ENCODE results near the gene ZNF613.

ZNF613 gene

DNA sequence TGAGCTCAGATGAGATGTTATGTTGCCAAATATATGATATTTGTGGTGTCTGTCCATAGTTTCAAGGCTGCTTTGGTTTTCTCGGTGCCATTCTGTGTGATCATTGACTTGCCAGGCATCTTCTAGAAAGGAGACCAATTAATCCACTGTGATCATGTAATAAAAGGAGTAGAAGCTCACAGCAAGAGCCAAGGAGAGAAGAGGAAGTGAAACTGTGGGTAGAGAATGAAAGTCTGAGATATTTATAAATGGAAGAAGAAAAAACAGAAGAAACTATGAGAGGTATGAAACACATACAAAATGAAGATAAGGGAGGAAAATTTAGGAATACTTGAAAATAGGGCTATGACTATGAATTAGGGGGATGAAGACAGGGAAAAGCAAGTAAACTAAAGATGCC is 11.1 kb upstream of the ZNF613 start:
- Histone ChIP-seq H3K27me3 (ENCODE audit: control insufficient read depth, insufficient read depth, low read length) (no peaks in the 10 kb centered on the region), H3K27ac (no peak overlapping the region), H3K4me1 (no peaks in the 10 kb centered on the region), H2AFZ (no peak overlapping the region), H3K9me3 (ENCODE audit: control insufficient read depth, low read length) (no peaks in the 10 kb centered on the region), H3K9ac (no peak overlapping the region), H3K79me2 (no peaks in the 10 kb centered on the region), H3K4me2 (ENCODE audit: low read length) (no peak overlapping the region), H3K4me3 (ENCODE audit: low read depth, low read length) (no peak overlapping the region), H3K36me3 (ENCODE audit: control insufficient read depth, insufficient read depth, low read length) (no peaks in the 10 kb centered on the region)
- TF ChIP-seq, protein P1, sequence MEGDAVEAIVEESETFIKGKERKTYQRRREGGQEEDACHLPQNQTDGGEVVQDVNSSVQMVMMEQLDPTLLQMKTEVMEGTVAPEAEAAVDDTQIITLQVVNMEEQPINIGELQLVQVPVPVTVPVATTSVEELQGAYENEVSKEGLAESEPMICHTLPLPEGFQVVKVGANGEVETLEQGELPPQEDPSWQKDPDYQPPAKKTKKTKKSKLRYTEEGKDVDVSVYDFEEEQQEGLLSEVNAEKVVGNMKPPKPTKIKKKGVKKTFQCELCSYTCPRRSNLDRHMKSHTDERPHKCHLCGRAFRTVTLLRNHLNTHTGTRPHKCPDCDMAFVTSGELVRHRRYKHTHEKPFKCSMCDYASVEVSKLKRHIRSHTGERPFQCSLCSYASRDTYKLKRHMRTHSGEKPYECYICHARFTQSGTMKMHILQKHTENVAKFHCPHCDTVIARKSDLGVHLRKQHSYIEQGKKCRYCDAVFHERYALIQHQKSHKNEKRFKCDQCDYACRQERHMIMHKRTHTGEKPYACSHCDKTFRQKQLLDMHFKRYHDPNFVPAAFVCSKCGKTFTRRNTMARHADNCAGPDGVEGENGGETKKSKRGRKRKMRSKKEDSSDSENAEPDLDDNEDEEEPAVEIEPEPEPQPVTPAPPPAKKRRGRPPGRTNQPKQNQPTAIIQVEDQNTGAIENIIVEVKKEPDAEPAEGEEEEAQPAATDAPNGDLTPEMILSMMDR (IDR thresholded peaks at IDR 0.05) = no peak

DNA sequence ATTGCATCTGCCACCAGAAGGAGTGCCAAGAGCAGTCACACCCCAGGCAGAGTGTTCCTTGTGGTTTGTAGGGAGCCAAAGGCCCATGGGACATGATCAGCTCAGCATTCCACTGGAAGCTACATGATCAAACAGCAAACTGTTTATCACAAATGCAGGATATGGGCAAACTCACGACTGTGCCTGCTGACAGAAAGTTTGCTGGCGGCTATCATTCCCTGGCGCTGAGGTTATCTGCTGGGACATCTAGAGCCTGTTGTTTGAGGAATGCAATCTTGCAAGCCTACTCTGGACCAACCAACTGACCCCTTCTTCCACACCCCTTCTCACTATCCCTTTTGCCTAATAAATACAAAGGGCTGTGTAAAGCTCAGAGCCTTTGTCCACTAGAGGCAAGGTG is 7.7 kb upstream of the ZNF613 start:
- Histone ChIP-seq H3K9ac (no peak overlapping the region), H2AFZ (no peak overlapping the region), H3K4me2 (ENCODE audit: low read length) (no peak overlapping the region), H3K9me3 (ENCODE audit: control insufficient read depth, low read length) (no peaks in the 10 kb centered on the region), H3K27ac (no peak overlapping the region), H3K4me3 (ENCODE audit: low read depth, low read length) (no peak overlapping the region), H3K36me3 (ENCODE audit: control insufficient read depth, insufficient read depth, low read length) (no peaks in the 10 kb centered on the region), H3K79me2 (no peaks in the 10 kb centered on the region), H3K4me1 (no peaks in the 10 kb centered on the region), H3K27me3 (ENCODE audit: control insufficient read depth, insufficient read depth, low read length) (no peaks in the 10 kb centered on the region)
- TF ChIP-seq, protein P1 (IDR thresholded peaks at IDR 0.05) = no peak

GRCh38 chr19:51921949-51922348 is 5.3 kb upstream of the ZNF613 start:
- no peaks in the 10 kb centered on the region for H3K4me1 ChIP-seq
- H3K4me2 ChIP-seq (ENCODE audit: low read length) = no peak overlapping the region
- no peak overlapping the region for H3K27ac ChIP-seq
- no peak overlapping the region for H3K9ac ChIP-seq
- no peak overlapping the region for H3K4me3 ChIP-seq (ENCODE audit: low read depth, low read length)
- no peaks in the 10 kb centered on the region for H3K79me2 ChIP-seq
- H3K9me3 ChIP-seq (ENCODE audit: control insufficient read depth, low read length) = no peaks in the 10 kb centered on the region
- TF ChIP-seq, protein P1 (IDR thresholded peaks at IDR 0.05) = no peak
- H2AFZ ChIP-seq = no peak overlapping the region
- H3K27me3 ChIP-seq (ENCODE audit: control insufficient read depth, insufficient read depth, low read length) = no peaks in the 10 kb centered on the region
- H3K36me3 ChIP-seq (ENCODE audit: control insufficient read depth, insufficient read depth, low read length) = no peaks in the 10 kb centered on the region

DNA sequence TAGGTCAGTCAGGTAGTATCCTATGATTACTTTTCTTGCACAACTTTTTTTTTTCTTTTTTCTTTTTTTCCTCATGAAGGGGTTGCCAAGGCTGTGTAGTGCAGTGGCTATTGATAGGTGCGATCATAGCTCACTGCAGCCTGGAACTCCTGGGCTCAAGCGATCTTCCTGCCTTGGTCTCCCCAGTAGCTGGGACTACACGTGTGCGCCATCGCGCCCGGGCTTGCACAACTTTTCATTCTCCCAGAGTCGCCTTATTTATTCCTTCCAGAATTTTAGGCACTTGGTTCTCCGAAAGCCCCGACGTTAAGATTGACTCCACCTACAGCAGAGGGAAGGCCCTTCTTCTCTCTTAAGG is 867 bp upstream of the ZNF613 start:
- H3K9me3 ChIP-seq (ENCODE audit: control insufficient read depth, low read length) = no peaks in the 10 kb centered on the region

DNA sequence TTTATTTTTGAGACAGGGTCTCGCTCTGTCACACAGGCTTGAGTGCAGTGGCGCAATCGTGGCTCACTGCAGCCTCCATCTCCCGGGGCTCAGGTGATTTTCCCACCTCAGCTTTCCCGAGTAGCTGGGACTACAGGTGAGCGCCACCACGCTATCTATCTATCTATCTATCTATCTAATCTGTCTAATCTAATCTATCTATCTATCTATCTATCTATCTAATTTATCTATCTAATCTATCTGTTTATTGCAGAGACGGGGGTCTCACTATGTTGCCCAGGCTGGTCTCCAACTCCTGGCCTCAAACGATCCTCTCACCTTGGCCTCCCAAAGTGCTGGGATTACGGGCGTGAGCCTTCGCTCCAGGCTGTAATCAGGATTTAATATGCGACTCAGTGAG is 587 bp downstream of the ZNF613 start:
- Histone ChIP-seq H2AFZ (peak overlapping the region; percentile 97), H3K27me3 (ENCODE audit: control insufficient read depth, insufficient read depth, low read length) (no peaks in the 10 kb centered on the region), H3K79me2 (peaks cover 2% of the 10 kb centered on the region), H3K9me3 (ENCODE audit: control insufficient read depth, low read length) (no peaks in the 10 kb centered on the region), H3K36me3 (ENCODE audit: control insufficient read depth, insufficient read depth, low read length) (no peaks in the 10 kb centered on the region), H3K9ac (no peak overlapping the region), H3K27ac (peak overlapping the region; percentile 95), H3K4me3 (ENCODE audit: low read depth, low read length) (peak overlapping the region; percentile 93), H3K4me2 (ENCODE audit: low read length) (peak overlapping the region; percentile 78), H3K4me1 (no peaks in the 10 kb centered on the region)
- TF ChIP-seq, protein P1 (IDR thresholded peaks at IDR 0.05) = no peak

More for the DNA sequence above, 867 bp upstream of the ZNF613 start:
- peaks cover 2% of the 10 kb centered on the region for H3K79me2 ChIP-seq
- H3K4me2 ChIP-seq (ENCODE audit: low read length) = peak overlapping the region; percentile 78
- no peak overlapping the region for H3K9ac ChIP-seq
- H3K27ac ChIP-seq = peak overlapping the region; percentile 95
- no peaks in the 10 kb centered on the region for H3K4me1 ChIP-seq
- H3K27me3 ChIP-seq (ENCODE audit: control insufficient read depth, insufficient read depth, low read length) = no peaks in the 10 kb centered on the region
- peak overlapping the region; percentile 93 for H3K4me3 ChIP-seq (ENCODE audit: low read depth, low read length)
- TF ChIP-seq, protein P1 (IDR thresholded peaks at IDR 0.05) = no peak
- H3K36me3 ChIP-seq (ENCODE audit: control insufficient read depth, insufficient read depth, low read length) = no peaks in the 10 kb centered on the region
- peak overlapping the region; percentile 97 for H2AFZ ChIP-seq

All from parathyroid adenoma (tissue), 2 donors.